GM19324 (cell line): ENCODE results near the gene TCP11L2.
"Not testable (repeated sequence)": the region's sequence is repeated elsewhere in the genome, so short reads cannot be mapped to it uniquely, and the experiment has no call there.

Experiments
- ATAC-seq: cut with Tn5 transposase; IDR thresholded peaks from one replicate; pipeline ENCODE4 v1.9.1; 2021; ENCODE audit warnings: mild to moderate bottlenecking, moderate library complexity; ENCODE audit not compliant: unreplicated experiment, low FRiP score

TCP11L2 gene

GRCh38 chr12:106282457-106283097 lies 20.0 kb upstream of the TCP11L2 start:
- ATAC-seq: no peak

GRCh38 chr12:106284358-106285105 lies 18.0 kb upstream of the TCP11L2 start:
- ATAC-seq: no peak

GRCh38 chr12:106285982-106286381 lies 16.6 kb upstream of the TCP11L2 start:
- ATAC-seq: no peak

- not testable (repeated sequence) for ATAC-seq
Observed at GRCh38 chr12:106286576-106287162, 15.9 kb upstream of the TCP11L2 start.

GRCh38 chr12:106287364-106287763 lies 15.2 kb upstream of the TCP11L2 start:
- ATAC-seq: no peak

GRCh38 chr12:106288101-106288493 lies 14.4 kb upstream of the TCP11L2 start:
- no peak for ATAC-seq

- no peak for ATAC-seq
Observed at GRCh38 chr12:106288494-106289195, 13.9 kb upstream of the TCP11L2 start.

GRCh38 chr12:106289196-106289681 lies 13.3 kb upstream of the TCP11L2 start:
- ATAC-seq: no peak

GRCh38 chr12:106290666-106291065 lies 11.9 kb upstream of the TCP11L2 start:
- no peak for ATAC-seq

GRCh38 chr12:106291342-106291741 lies 11.2 kb upstream of the TCP11L2 start:
- no peak for ATAC-seq

- ATAC-seq: no peak
Observed at GRCh38 chr12:106292339-106292738, 10.2 kb upstream of the TCP11L2 start.

GRCh38 chr12:106296179-106296877 lies 6.2 kb upstream of the TCP11L2 start:
- ATAC-seq: no peak

- no peak for ATAC-seq
Observed at GRCh38 chr12:106297075-106297474, 5.5 kb upstream of the TCP11L2 start.

GRCh38 chr12:106297681-106298080 lies 4.9 kb upstream of the TCP11L2 start:
- ATAC-seq: no peak

- ATAC-seq: no peak
Observed at GRCh38 chr12:106299202-106299774, 3.2 kb upstream of the TCP11L2 start.

- no peak for ATAC-seq
Observed at GRCh38 chr12:106300761-106301160, 1.8 kb upstream of the TCP11L2 start.

- no peak for ATAC-seq
Observed at GRCh38 chr12:106301241-106301610, 1.3 kb upstream of the TCP11L2 start.

- peak; percentile 53 for ATAC-seq
Observed at GRCh38 chr12:106301611-106302321, 767 bp upstream of the TCP11L2 start.

GRCh38 chr12:106303202-106303820 lies 778 bp downstream of the TCP11L2 start:
- peak; percentile 16 for ATAC-seq
